ENCODE results near the gene USP14.

Gene USP14

DNA sequence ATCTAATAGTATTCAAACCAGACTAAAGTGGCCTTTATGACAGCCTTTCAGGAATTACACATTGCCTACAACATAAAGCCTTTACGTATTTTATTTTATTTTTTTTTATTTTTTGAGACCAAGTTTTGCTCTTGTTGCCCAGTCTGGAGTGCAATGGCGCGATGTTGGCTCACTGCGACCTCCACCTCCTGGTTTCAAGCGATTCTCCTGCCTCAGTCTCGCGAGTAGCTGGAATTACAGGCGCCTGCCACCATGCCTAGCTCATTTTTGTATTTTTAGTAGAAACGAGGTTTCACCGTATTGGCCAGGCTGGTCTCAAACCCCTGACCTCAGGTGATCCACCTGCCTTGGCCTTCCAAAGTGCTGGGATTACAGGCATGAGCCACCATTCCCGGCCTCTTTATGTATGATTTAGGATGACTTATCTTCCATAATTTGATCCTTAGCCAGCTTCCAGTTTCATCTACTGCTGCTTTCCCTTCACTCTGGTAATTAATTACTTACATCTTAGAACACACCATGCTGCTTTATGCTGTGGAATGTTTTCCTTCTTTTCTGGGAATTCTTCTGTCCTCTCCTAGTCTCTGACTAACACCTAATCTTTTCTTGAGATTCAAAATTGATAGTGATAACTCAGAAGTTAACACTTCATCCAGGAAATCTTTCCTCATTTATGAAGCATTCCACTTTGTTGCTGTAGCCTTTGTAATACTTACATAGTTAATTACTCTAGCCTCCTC, 2.6 kb downstream of the USP14 start:
- DNase-seq, result no peak

GRCh38 chr18:172361-172760, 14.0 kb downstream of the USP14 start:
- no peak for DNase-seq

- DNase-seq, result no peak
Measured at GRCh38 chr18:179499-179898, 21.1 kb downstream of the USP14 start.

DNA sequence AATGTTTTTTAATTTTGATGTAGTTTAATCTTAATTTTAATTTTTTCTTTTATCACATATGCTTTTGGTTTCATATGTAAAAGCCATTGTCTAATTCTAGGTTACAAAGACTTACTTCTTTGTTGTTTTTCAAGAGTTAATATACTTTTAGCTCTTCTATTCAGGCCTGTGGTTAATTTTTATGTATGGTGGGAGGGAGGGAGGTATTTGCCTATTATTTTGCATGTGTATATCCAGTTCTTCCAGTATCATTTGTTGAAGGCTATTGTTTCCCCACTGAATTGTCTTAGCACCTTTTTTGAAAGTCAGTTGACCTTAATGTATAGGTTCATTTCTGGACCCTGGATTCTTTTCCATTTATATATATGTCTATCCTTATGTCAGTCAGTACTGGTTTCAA, 23.4 kb downstream of the USP14 start:
- no peak for DNase-seq

- no peak for DNase-seq
Measured at GRCh38 chr18:183769-184168, 25.4 kb downstream of the USP14 start.

- DNase-seq, result no peak
Measured at GRCh38 chr18:189254-189653, 30.9 kb downstream of the USP14 start.

DNA sequence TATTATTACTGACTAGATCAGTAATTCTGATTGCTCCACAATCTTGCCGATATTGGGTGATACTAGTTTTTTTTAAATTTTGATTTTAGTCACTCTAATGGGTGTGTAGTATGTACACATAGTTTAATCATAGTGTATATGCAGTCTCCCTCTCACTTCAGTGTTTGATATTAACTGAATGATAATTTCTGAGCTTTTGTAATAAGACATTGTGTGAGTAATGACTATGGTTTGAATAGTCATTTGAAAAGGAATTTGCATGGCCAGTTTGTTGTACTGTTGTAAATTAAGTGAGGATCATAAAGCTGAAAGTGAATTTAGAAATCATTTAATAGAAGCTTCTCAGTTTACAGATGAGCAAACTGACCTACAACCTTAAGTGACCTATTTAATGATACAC, 33.4 kb downstream of the USP14 start:
- no peak for DNase-seq

DNA sequence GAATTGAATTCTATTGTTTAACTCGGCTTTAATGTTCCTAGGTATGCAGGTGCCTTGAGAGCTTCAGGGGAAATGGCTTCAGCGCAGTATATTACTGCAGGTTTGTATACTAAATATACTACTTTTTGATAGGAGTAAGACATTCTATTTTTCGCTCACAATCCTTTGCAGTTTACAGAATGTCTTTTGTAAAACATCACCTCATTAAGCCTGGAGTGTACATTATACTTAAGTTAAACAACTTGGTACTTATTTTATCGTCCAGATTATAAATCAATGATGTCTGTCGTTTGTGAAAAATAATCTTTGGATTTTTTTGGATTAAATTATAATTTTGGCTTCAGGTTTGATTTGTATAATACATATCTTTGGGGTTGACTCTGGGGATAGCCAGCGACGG, 34.4 kb downstream of the USP14 start:
- DNase-seq, result no peak

DNA sequence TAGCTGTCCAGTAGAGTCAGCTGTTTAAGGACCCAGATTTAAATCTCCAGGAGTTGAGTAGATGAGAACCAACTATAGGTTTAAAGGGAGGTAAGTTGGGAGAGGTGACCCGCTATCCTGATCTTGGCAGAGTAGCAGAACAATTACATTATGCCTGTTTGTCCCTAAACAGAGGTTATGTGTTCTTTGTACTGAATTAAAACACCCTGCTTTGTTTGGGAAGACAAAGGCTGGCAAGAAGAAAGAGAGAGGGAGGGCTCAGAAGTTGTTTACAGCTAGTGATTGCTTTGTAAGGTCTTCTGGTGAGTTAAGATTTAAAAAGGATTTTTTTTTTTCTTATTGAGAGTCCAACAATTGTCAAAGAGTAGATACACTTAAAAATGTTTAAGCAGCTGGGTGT, 37.3 kb downstream of the USP14 start:
- DNase-seq, result no peak

DNA sequence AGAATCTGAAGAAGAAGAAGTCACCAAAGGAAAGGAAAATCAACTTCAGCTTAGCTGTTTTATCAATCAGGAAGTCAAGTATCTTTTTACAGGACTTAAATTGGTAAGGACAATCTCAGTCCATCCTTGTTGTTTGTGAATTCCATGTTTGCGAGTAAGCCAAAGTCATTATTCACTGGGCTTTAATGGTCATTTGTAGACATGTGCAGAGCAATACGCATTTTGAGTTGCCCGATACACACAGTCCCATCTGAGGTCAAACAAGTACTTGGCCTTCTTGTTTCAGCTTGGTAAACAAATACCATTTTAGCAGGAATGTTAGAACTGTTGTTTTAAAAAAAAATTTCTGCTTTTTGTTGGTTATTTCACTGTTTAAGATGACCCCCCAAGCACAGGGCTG, 40.9 kb downstream of the USP14 start:
- DNase-seq, result no peak

DNA sequence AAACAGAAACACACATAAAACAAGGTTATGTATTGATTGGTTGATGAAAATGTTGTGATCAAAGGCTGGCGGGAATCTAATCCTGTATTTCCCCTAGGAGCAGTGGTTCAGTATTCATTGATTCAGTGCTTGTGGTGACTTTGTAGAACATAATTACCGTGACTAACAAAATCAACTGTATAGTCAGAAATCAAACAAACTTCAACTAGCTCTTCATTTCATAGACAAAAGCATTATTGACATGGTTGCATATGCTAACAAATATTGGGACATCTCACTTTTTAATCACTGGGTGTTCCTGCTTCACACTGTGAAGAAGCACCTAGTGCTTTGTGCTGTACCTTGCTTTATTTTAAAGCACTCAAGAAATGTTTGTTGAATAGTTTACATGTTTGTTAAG, 41.4 kb downstream of the USP14 start:
- DNase-seq, result no peak

GRCh38 chr18:210075-210474, 51.7 kb downstream of the USP14 start:
- no peak for DNase-seq

- DNase-seq, result no peak
Measured at GRCh38 chr18:210733-211132, 52.4 kb downstream of the USP14 start.

DNA sequence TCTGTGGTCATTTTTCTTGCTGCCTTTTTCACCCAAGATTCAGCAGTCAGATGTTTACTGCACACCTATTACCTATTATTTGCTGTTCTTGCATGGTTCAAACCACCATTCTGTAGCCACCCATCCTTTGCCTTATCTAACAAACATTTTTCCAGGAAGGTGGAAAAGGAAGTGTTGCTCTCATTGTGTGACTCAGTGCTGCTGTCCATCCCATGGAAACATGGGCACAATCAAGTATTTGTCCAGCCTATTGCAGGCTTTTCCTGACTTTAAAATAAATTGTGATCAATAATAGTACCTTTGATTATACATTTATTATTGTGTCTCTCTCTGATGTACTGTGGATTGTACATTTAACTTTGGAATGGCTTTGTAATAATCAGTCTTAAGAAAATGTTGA, 53.2 kb downstream of the USP14 start:
- no peak for DNase-seq

DNA sequence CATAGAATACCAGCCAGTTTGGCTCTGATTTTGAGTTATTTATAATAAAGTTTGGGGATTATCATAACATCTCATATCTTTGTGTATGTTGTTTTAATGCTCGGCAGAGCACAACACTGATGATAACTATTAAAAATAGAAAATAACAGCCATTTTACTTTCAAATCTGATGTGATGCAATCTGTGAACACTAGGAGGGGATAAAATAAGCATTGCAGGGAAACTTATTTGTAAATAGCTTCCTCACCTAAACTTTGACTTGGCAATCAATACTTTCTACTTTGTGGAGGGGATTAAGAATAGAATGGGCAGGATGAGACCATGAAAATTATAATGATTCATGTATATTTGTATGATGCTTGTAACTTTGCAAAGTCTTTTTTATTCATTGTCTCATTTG, 54.4 kb downstream of the USP14 start:
- no peak for DNase-seq

DNA sequence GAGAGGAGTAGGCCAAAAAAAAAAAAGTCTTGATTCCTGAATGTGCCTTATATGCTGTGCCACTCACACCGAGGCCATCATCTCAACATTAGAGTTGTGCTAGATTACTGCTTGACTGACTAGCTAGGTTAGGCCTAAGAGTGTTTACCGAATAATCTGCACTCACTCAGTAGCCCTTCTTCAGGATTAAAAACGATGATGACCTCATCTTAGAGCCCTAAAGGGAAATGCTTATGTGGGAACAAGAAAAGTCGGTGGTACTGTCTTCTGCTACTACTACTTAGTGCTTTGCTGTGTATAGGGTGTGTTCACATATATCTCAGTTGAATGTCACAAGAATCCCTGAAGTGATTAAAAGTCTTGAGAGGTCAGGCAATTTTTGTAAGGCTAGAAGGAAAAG, 55.1 kb downstream of the USP14 start:
- DNase-seq, result no peak

DNA sequence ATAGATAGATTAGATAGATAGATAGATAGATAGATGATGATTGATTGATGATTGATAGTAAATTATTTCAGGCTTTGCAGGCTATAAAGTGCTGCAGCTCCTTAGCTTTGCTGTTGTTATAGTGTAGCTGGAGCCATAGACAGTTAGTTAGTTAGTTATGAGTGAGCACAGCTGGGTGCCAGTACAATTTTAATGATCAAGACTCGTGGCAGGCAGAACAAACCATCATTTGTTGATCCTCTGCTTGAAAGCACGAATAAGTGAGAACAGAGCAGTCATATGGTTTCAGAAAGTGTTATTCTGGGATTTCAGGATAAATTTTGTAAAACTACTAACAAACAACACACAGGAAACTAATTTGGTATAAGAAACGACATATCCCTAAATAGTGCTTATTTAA, 55.6 kb downstream of the USP14 start:
- no peak for DNase-seq

GRCh38 chr18:215448-216010, 57.2 kb downstream of the USP14 start:
- no peak for DNase-seq

DNA sequence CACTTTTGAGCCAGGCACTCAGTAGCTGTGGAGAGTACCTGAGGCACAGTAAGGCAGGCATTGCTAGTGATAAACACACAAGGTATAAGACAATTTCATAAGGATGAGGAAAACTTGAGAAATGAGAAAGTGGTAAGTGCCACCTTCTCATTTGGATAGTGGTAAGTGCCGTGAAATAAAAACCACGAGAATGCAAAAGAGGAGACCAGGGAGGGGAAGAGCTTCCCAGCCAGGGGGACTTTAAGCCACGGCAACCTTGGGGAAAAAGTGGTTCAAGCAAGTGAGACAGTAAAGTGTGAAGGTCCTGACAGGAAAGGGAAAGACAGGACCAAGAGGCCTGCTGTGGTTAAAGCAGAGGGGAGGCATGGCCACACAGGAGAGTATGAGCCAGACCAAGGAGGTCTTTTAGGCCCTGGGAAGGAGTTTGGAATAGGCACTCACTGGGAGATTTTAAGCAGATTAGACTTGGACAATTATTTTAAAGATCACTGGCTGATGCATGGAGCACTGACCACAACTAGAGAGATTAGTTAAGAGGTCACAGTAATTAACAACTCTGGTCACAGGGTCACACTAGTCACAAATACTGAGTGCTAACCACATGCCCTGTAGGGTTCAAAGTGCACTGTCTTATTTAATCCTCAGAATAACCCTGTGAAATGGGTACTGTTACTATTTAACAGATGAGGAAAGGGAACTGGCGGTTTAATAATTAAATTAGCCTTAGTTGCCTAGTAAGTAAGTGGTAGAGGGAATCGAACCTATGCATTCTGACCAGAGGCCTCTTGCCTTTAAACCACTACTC, 59.4 kb downstream of the USP14 start:
- no peak for DNase-seq

DNA sequence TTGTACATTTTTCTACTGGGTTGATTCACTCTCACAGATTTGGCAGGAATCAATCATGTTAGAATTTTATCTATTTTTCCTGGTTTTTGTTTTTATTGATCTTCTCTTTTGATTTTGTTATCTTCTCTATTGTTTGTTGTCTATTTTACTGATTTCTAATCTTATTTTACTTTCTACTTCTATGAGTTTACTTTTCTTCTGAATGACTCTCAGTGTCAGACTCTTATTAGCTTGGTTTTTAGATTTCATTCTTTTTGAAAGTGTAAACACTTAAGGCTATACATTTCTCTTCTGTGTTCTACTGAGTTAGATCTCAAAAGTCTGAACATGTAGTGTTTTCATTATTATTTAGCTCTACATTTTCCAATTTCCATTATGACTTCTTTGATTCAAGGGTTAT, 62.4 kb downstream of the USP14 start:
- DNase-seq, result no peak

GRCh38 chr18:225745-226144, 67.4 kb downstream of the USP14 start:
- DNase-seq, result no peak

- no peak for DNase-seq
Measured at GRCh38 chr18:227374-227773, 69.0 kb downstream of the USP14 start.

DNA sequence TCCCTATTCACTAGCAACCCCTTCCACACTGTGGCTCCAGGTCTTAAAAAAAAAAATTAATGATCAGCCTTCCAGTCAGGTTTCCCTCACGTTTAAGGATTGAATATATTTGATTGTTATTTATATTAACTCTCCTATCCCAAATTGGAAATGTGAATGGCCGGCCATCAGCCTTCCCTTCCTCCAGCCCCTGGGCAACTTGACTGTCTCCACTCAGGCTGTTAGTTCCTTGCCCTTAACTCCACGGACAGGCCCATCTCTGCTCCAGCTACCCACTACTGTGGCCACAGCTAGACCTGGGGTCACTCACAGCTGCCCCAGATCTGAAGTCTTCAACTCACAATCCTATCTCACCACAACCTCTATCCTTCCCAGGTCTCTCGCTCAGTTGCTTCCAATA, 69.5 kb downstream of the USP14 start:
- no peak for DNase-seq

DNA sequence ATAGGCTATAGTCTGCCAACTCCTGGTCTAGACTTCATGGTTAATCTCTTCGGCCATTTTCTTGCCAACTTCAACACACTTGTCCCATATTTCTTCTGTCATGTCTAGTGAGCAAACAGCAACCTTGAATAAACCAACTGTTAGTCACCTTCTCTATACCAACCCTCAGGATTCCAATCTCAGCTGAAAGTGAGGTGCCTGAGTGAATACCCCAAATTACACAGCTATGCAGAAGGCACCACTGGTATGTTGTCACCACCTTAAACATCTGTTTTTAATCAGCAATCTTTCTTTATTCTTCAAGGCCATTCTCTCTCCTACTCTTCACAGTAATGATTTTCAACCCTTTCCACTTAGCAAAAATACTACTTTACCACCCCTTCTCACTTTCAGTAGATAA, 70.2 kb downstream of the USP14 start:
- DNase-seq, result no peak

Measured in activated naive CD4-positive, alpha-beta T cell (primary cell).